Activated T-helper 1 cell treated with anti-CD3 and anti-CD28 coated beads, Interleukin-12 subunit alpha, Interleukin-12 subunit beta, Interleukin-2, Interleukin-4 antibody, amounts not matched to agents 30 ng/mL and 10 ng/mL and 1 ng/mL, durations not matched to agents 14 hours and 24 hours and 36 hours (primary cell): Measurements from ENCODE around the gene GAL3ST2. TPM values are rescaled to one million over a fixed set of nuclear protein-coding genes. Genes with fewer than 3 reads are reported as not detected.

ENCODE experiments used
- DNase-seq: peaks from one replicate; pipeline ENCODE4 v3.0.0; 2021; ENCODE audit warnings: low spot score
- H3K27ac Mint-ChIP-seq: one replicate; pipeline ENCODE4 v1.8.0; 2021; ENCODE audit warnings: mild to moderate bottlenecking, mixed read lengths
- H3K27me3 Mint-ChIP-seq: one replicate; pipeline ENCODE4 v1.8.0; 2022; ENCODE audit warnings: mild to moderate bottlenecking, moderate library complexity, mixed read lengths; ENCODE audit not compliant: insufficient read depth
- H3K36me3 Mint-ChIP-seq: one replicate; pipeline ENCODE4 v1.8.0; 2021; ENCODE audit warnings: low read depth, mixed read lengths
- H3K4me1 Mint-ChIP-seq: one replicate; pipeline ENCODE4 v1.8.0; 2021; ENCODE audit warnings: low read depth, mixed read lengths
- H3K4me3 Mint-ChIP-seq: one replicate; pipeline ENCODE4 v1.8.0; 2021; ENCODE audit warnings: mild to moderate bottlenecking, moderate library complexity, mixed read lengths
- H3K9me3 Mint-ChIP-seq: one replicate; pipeline ENCODE4 v1.8.0; 2021; ENCODE audit warnings: mixed read lengths
- intact Hi-C: fragments of 100-400 bp; cut with micrococcal nuclease; formaldehyde crosslinking; loops from one replicate; pipeline ENCODE4 v1.15.1; 2024
- total RNA-seq: library from RNA; stranded (reverse); gene quantifications from 2 replicates; pipeline ENCODE4 v1.2.3, GENCODE V29; 2022

Gene GAL3ST2
- total RNA-seq, 1 donor from 2014 or later: 0.60 TPM

GRCh38 chr2:241851325-241852115 lies 74.9 kb downstream of the GAL3ST2 start:
- Mint-ChIP-seq H3K27me3 (no peaks in the 10 kb centered on the region), H3K4me3 (no peak overlapping the region), H3K27ac (no peak overlapping the region), H3K9me3 (no peaks in the 10 kb centered on the region), H3K36me3 (peaks cover 4% of the 10 kb centered on the region), H3K4me1 (peaks cover 8% of the 10 kb centered on the region)
- no peak for DNase-seq
- intact Hi-C loops: no loop called here

- Mint-ChIP-seq H3K27me3 (no peaks in the 10 kb centered on the region), H3K36me3 (peaks cover 6% of the 10 kb centered on the region), H3K27ac (no peak overlapping the region), H3K4me3 (no peak overlapping the region), H3K9me3 (no peaks in the 10 kb centered on the region), H3K4me1 (peaks cover 10% of the 10 kb centered on the region)
- no peak for DNase-seq
- intact Hi-C loops: no loop called here
Measured at GRCh38 chr2:241852116-241852980, 75.7 kb downstream of the GAL3ST2 start.

- intact Hi-C loops: no loop called here
- Mint-ChIP-seq H3K9me3 (no peaks in the 10 kb centered on the region), H3K27ac (no peak overlapping the region), H3K4me1 (peaks cover 10% of the 10 kb centered on the region), H3K27me3 (no peaks in the 10 kb centered on the region), H3K36me3 (peaks cover 6% of the 10 kb centered on the region), H3K4me3 (no peak overlapping the region)
- DNase-seq: no peak
Measured at GRCh38 chr2:241852981-241853631, 76.5 kb downstream of the GAL3ST2 start.

Other genes starting within 250 kb of the GAL3ST2 start
- gene BOK, start 218.1 kb upstream of the GAL3ST2 start, total RNA-seq: 0.07 TPM in 1 of 2 replicates, not detected in the other
- gene THAP4, start 139.7 kb upstream of the GAL3ST2 start, total RNA-seq: 53.1 and 58.5 TPM in 2 replicates
- gene ATG4B, start 139.1 kb upstream of the GAL3ST2 start, total RNA-seq: 116 and 126 TPM in 2 replicates
- 102 and 106 TPM in 2 replicates for gene DTYMK, start 90.0 kb upstream of the GAL3ST2 start, total RNA-seq
- gene ING5, start 74.8 kb upstream of the GAL3ST2 start, total RNA-seq: 50.1 and 57.5 TPM in 2 replicates
- 27.1 and 28.7 TPM in 2 replicates for gene D2HGDH, start 42.2 kb upstream of the GAL3ST2 start, total RNA-seq
- 0.61 and 0.80 TPM in 2 replicates for gene NEU4, start 32.4 kb downstream of the GAL3ST2 start, total RNA-seq
- gene PDCD1, start 82.1 kb downstream of the GAL3ST2 start, total RNA-seq: 67.8 and 69.1 TPM in 2 replicates
- not detected in 2 replicates for gene RTP5, start 92.9 kb downstream of the GAL3ST2 start, total RNA-seq